Liver (tissue), 9 donors: ENCODE measurements around the gene CEP85L. TPM values are rescaled to one million over a fixed set of nuclear protein-coding genes. Genes with fewer than 3 reads are reported as not detected.

Experiments used
- DNase-seq: peaks from one replicate; pipeline ENCODE4 v3.0.0-alpha.2; 2017; ENCODE audit warnings: low spot score
- H3K27ac ChIP-seq, 2 donors: one replicate each; pipeline ENCODE4 v1.7.0; 2013; ENCODE audit warnings: inconsistent platforms in 2 of 2, low read length in 2 of 2, control low read depth in 1 of 2, low read depth in 1 of 2, mild to moderate bottlenecking in 1 of 2
- H3K27me3 ChIP-seq, 4 donors: one replicate each; pipeline versions ENCODE4 v1.6.1 to v1.7.0; 2013; ENCODE audit warnings: low read length in 3 of 4, inconsistent platforms in 1 of 4, mild to moderate bottlenecking in 1 of 4, moderate library complexity in 1 of 4; ENCODE audit not compliant: control insufficient read depth in 4 of 4, insufficient read depth in 4 of 4
- H3K36me3 ChIP-seq, 4 donors: one replicate each; pipeline versions ENCODE4 v1.6.1 to v1.7.0; 2013; ENCODE audit warnings: low read length in 3 of 4, mild to moderate bottlenecking in 3 of 4, low read depth in 1 of 4, moderate library complexity in 1 of 4; ENCODE audit not compliant: control insufficient read depth in 4 of 4, insufficient read depth in 3 of 4
- H3K4me1 ChIP-seq, 4 donors: one replicate each; pipeline versions ENCODE4 v1.6.1 to v1.7.0; 2013; ENCODE audit warnings: low read length in 3 of 4, mild to moderate bottlenecking in 3 of 4, moderate library complexity in 1 of 4; ENCODE audit not compliant: control insufficient read depth in 4 of 4, insufficient read depth in 4 of 4
- H3K4me3 ChIP-seq, 3 donors: one replicate each; pipeline versions ENCODE4 v1.6.1 to v1.7.0; 2013; ENCODE audit warnings: low read length in 3 of 3, control low read depth in 1 of 3, low read depth in 1 of 3, mild to moderate bottlenecking in 1 of 3
- H3K9ac ChIP-seq, 2 donors: one replicate each; pipeline ENCODE4 v1.7.0; 2013; ENCODE audit warnings: low read length in 2 of 2, mild to moderate bottlenecking in 2 of 2, moderate library complexity in 2 of 2, control low read depth in 1 of 2, low read depth in 1 of 2
- H3K9me3 ChIP-seq, 4 donors: one replicate each; pipeline versions ENCODE4 v1.6.1 to v1.7.0; 2013; ENCODE audit warnings: low read length in 3 of 4; ENCODE audit not compliant: control insufficient read depth in 4 of 4
- CTCF ChIP-seq: fragments of 150-350 bp; IDR thresholded peaks from 2 replicates; pipeline ENCODE4 v1.5.1; 2017; ENCODE audit warnings: improper control_type of control experiment, low read depth, low read length; ENCODE audit not compliant: missing input control
- EGR1 ChIP-seq, 2 donors: IDR thresholded peaks; 2 replicates each; pipeline ENCODE4 v1.6.1; 2016 to 2018; ENCODE audit warnings: antibody characterized with exemption in 2 of 2, low read depth in 2 of 2
- FOXA1 ChIP-seq: IDR thresholded peaks from 2 replicates; pipeline ENCODE4 v1.6.1; 2016; ENCODE audit warnings: antibody characterized with exemption
- FOXA2 ChIP-seq: IDR thresholded peaks from 2 replicates; pipeline ENCODE4 v1.6.1; 2016; ENCODE audit warnings: antibody characterized with exemption
- GABPA ChIP-seq, 2 donors: IDR thresholded peaks in 1 of 2; conservative IDR thresholded peaks in 1 of 2; 2 replicates each; pipeline ENCODE4 v1.6.1; 2016; ENCODE audit warnings: antibody characterized with exemption in 2 of 2, mild to moderate bottlenecking in 1 of 2, moderate library complexity in 1 of 2
- HNF4A ChIP-seq, 2 donors: conservative IDR thresholded peaks; 2 replicates each; pipeline ENCODE4 v1.6.1; 2016; ENCODE audit warnings: antibody characterized with exemption in 2 of 2, mild to moderate bottlenecking in 2 of 2
- HNF4G ChIP-seq: IDR thresholded peaks from 2 replicates; pipeline ENCODE4 v1.6.1; 2016; ENCODE audit warnings: antibody characterized with exemption
- JUND ChIP-seq, 2 donors: IDR thresholded peaks; 2 replicates each; pipeline ENCODE4 v1.6.1; 2016; ENCODE audit warnings: antibody characterized with exemption in 2 of 2
- MAX ChIP-seq: IDR thresholded peaks from 2 replicates; pipeline ENCODE4 v1.6.1; 2016; ENCODE audit warnings: antibody characterized with exemption
- NR2F2 ChIP-seq: IDR thresholded peaks from 2 replicates; pipeline ENCODE4 v1.6.1; 2016; ENCODE audit warnings: antibody characterized with exemption
- RAD21 ChIP-seq, 2 donors: IDR thresholded peaks; 2 replicates each; pipeline ENCODE4 v1.6.1; 2016; ENCODE audit warnings: antibody characterized with exemption in 2 of 2, mild to moderate bottlenecking in 2 of 2
- REST ChIP-seq: IDR thresholded peaks from 2 replicates; pipeline ENCODE4 v1.6.1; 2016; ENCODE audit warnings: antibody characterized with exemption, mild to moderate bottlenecking
- RXRA ChIP-seq, 2 donors: IDR thresholded peaks; 2 replicates each; pipeline ENCODE4 v1.6.1; 2017 to 2018; ENCODE audit warnings: antibody characterized with exemption in 2 of 2, mild to moderate bottlenecking in 1 of 2
- SP1 ChIP-seq: IDR thresholded peaks from 2 replicates; pipeline ENCODE4 v1.6.1; 2018; ENCODE audit warnings: antibody characterized with exemption, mild to moderate bottlenecking
- TAF1 ChIP-seq: conservative IDR thresholded peaks from 2 replicates; pipeline ENCODE4 v1.6.1; 2016; ENCODE audit warnings: antibody characterized with exemption, mild to moderate bottlenecking
- YY1 ChIP-seq: IDR thresholded peaks from 2 replicates; pipeline ENCODE4 v1.6.1; 2016; ENCODE audit warnings: antibody characterized with exemption, mild to moderate bottlenecking
- ZBTB33 ChIP-seq: IDR thresholded peaks from 2 replicates; pipeline ENCODE4 v1.6.1; 2016; ENCODE audit warnings: antibody characterized with exemption
- WGBS: extraction: QIAGEN DNeasy Blood & Tissue Kit; methylation state at CpG from one replicate; pipeline ENCODE4 v1.1.7; 2013; 5-methylcytosine and 5-hydroxymethylcytosine counted together
- polyA plus RNA-seq, 2 donors: library from polyadenylated mRNA; stranded (reverse) in 1 of 2; unstranded in 1 of 2; fragments of 200-250 nt in 1 of 2; fragments of >200 nt in 1 of 2; fragmentation: Nextera tagmentation in 1 of 2; extraction: Ambion mirVana in 1 of 2; gene quantifications; one replicate each; pipeline versions ENCODE4 v1.2.1 to v1.2.3, GENCODE V29; 2013 to 2015
- total RNA-seq, 2 donors: library from RNA; depleted of rRNA; stranded (reverse); fragments of >200 nt; gene quantifications; one replicate each; pipeline ENCODE4 v1.2.3, GENCODE V29; 2014
- donor health status: healthy.
- donor health status: healthy.
- donor health status: healthy.
- donor health status: healthy.
- donor health status: healthy.

The CEP85L gene
- total and polyA plus RNA-seq, 4 donors: 0.40 to 6.4 (median 2.3) TPM

- Histone ChIP-seq H3K4me1 (no peaks in the 10 kb centered on the region), H3K4me3 (no peak overlapping the region), H3K9me3 (no peaks in the 10 kb centered on the region), H3K27ac (no peak overlapping the region), H3K27me3 (no peaks in the 10 kb centered on the region), H3K9ac (no peak overlapping the region), H3K36me3 (no peaks in the 10 kb centered on the region)
- TF ChIP-seq EGR1 (IDR thresholded peaks at IDR 0.05; ENCODE audit: low read depth in 2 of 2) (no peak), YY1 (no peak), JUND (IDR thresholded peaks at IDR 0.05) (no peak), FOXA2 (no peak), ZBTB33 (no peak), RXRA (IDR thresholded peaks at IDR 0.05) (no peak), FOXA1 (no peak), TAF1 (no peak), GABPA (IDR thresholded peaks at IDR 0.05 in 1 of 2, conservative IDR thresholded peaks at IDR 0.05 in 1 of 2) (no peak), SP1 (no peak), REST (no peak), MAX (no peak), HNF4A (conservative IDR thresholded peaks at IDR 0.05) (no peak)
- DNase-seq: no peak
- WGBS: 75% methylated on average over 1 of the region's 1 CpG
Measured at GRCh38 chr6:118679327-118679901, 28.0 kb upstream of the CEP85L start.

- H3K9ac ChIP-seq: no peak overlapping the region
- H3K4me1 ChIP-seq: no peaks in the 10 kb centered on the region
- H3K27ac ChIP-seq: no peak overlapping the region
- TF ChIP-seq EGR1 (IDR thresholded peaks at IDR 0.05; ENCODE audit: low read depth in 2 of 2): no peak
- TF ChIP-seq REST: no peak
- TF ChIP-seq FOXA1: no peak
- TF ChIP-seq FOXA2: no peak
- TF ChIP-seq HNF4G: no peak
- no peak for TF ChIP-seq JUND (IDR thresholded peaks at IDR 0.05)
- no peak for TF ChIP-seq SP1
- no peak for TF ChIP-seq RAD21 (IDR thresholded peaks at IDR 0.05)
- TF ChIP-seq RXRA (IDR thresholded peaks at IDR 0.05): no peak
- TF ChIP-seq NR2F2: no peak
- TF ChIP-seq GABPA (IDR thresholded peaks at IDR 0.05 in 1 of 2, conservative IDR thresholded peaks at IDR 0.05 in 1 of 2): no peak
- no peak for TF ChIP-seq ZBTB33
- no peak for TF ChIP-seq CTCF
- TF ChIP-seq HNF4A (conservative IDR thresholded peaks at IDR 0.05): no peak
- no peak for TF ChIP-seq MAX
- no peak for TF ChIP-seq YY1
- no peak for TF ChIP-seq TAF1
- no peaks in the 10 kb centered on the region for H3K9me3 ChIP-seq
- no peaks in the 10 kb centered on the region for H3K27me3 ChIP-seq
- WGBS: 70% methylated on average over 1 of the region's 1 CpG
- no peaks in the 10 kb centered on the region for H3K36me3 ChIP-seq
- DNase-seq: no peak
- H3K4me3 ChIP-seq: no peak overlapping the region
Measured at GRCh38 chr6:118678866-118679265, 27.5 kb upstream of the CEP85L start.
